ENCODE measurements around the gene CAST.

DNA sequence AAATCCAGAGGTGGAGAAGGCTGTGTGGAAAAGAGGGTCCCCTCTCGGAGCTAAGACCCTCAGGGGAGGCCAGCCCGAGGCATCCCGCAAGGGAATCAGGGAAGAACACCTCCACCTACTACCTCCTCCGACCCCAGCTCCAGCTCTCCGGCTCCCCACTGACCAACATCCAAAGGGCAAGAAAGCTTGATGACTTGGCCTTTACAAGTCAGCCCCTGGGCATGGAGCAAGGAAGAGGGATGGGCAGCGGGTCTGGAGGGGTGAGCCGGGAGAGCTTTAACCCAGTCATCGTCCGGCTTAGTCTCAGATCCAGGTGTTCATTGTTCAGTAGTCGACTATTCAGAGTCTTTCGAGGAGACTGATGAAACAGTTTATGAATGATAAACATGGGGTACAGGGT, 113.5 kb downstream of the CAST start:
- TF ChIP-seq, protein P1, sequence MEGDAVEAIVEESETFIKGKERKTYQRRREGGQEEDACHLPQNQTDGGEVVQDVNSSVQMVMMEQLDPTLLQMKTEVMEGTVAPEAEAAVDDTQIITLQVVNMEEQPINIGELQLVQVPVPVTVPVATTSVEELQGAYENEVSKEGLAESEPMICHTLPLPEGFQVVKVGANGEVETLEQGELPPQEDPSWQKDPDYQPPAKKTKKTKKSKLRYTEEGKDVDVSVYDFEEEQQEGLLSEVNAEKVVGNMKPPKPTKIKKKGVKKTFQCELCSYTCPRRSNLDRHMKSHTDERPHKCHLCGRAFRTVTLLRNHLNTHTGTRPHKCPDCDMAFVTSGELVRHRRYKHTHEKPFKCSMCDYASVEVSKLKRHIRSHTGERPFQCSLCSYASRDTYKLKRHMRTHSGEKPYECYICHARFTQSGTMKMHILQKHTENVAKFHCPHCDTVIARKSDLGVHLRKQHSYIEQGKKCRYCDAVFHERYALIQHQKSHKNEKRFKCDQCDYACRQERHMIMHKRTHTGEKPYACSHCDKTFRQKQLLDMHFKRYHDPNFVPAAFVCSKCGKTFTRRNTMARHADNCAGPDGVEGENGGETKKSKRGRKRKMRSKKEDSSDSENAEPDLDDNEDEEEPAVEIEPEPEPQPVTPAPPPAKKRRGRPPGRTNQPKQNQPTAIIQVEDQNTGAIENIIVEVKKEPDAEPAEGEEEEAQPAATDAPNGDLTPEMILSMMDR (IDR thresholded peaks at IDR 0.05), result no peak
- no peak for TF ChIP-seq POLR2A (IDR thresholded peaks at IDR 0.05)

All from esophagus squamous epithelium (tissue), 4 donors.